CD14-positive monocyte (primary cell): ENCODE results near the gene CAMK1D. TPM values are rescaled to one million over a fixed set of nuclear protein-coding genes. Genes with fewer than 3 reads are reported as not detected.

ENCODE experiments used
- DNase-seq, 3 donors: peaks; one replicate each; pipeline ENCODE4 v3.0.0-alpha.2; 2011 to 2022
- H2AFZ ChIP-seq: 2 replicates; pipeline ENCODE4 v1.6.0; 2012; ENCODE audit warnings: mild to moderate bottlenecking, low read depth, low read length, inconsistent platforms; ENCODE audit not compliant: insufficient read depth, poor library complexity, severe bottlenecking
- H3K27ac ChIP-seq, 2 donors: 1 replicate in 1 of 2; 2 replicates in 1 of 2; pipeline ENCODE4 v1.5.1; 2012 to 2013; ENCODE audit warnings: low read length in 2 of 2, control low read depth in 1 of 2, inconsistent platforms in 1 of 2, low read depth in 1 of 2, mild to moderate bottlenecking in 1 of 2
- H3K27me3 ChIP-seq, 2 donors: one replicate each; pipeline versions ENCODE4 v1.6.0 to v1.6.1; 2011 to 2013; ENCODE audit warnings: low read length in 2 of 2; ENCODE audit not compliant: control insufficient read depth in 2 of 2, insufficient read depth in 2 of 2
- H3K36me3 ChIP-seq, 2 donors: replicated peaks in 1 of 2; 1 replicate in 1 of 2; 2 replicates in 1 of 2; pipeline versions ENCODE4 v1.5.1 to v1.6.1; 2012 to 2013; ENCODE audit warnings: low read length in 2 of 2, control low read depth in 1 of 2, inconsistent platforms in 1 of 2, mild to moderate bottlenecking in 1 of 2; ENCODE audit not compliant: insufficient read depth in 2 of 2, control insufficient read depth in 1 of 2
- H3K4me1 ChIP-seq, 2 donors: 1 replicate in 1 of 2; 2 replicates in 1 of 2; pipeline versions ENCODE4 v1.5.1 to v1.6.1; 2012 to 2013; ENCODE audit warnings: low read length in 2 of 2, control low read depth in 1 of 2, inconsistent platforms in 1 of 2, mild to moderate bottlenecking in 1 of 2, moderate library complexity in 1 of 2; ENCODE audit not compliant: insufficient read depth in 2 of 2, control insufficient read depth in 1 of 2
- H3K4me2 ChIP-seq: replicated peaks from 2 replicates; pipeline ENCODE3; 2012; ENCODE audit warnings: low read length, moderate library complexity, mild to moderate bottlenecking; ENCODE audit not compliant: poor library complexity, severe bottlenecking; ENCODE audit errors: extremely low read depth
- H3K4me3 ChIP-seq, 3 experiments: fragments of 200-600 bp in 1 of 3; sonication (generic) in 1 of 3; replicated peaks in 1 of 3; 1 replicate in 2 of 3; 2 replicates in 1 of 3; pipeline ENCODE4 v1.5.1; 2011 to 2013; ENCODE audit warnings: low read length in 3 of 3, mild to moderate bottlenecking in 3 of 3, control low read depth in 2 of 3, low read depth in 2 of 3, inconsistent platforms in 1 of 3, moderate library complexity in 1 of 3
- H3K79me2 ChIP-seq: 2 replicates; pipeline ENCODE4 v1.6.0; 2012; ENCODE audit warnings: mild to moderate bottlenecking, control low read depth, inconsistent platforms, low read length, moderate library complexity; ENCODE audit not compliant: insufficient read depth
- H3K9ac ChIP-seq: 2 replicates; pipeline ENCODE4 v1.6.0; 2017; ENCODE audit warnings: low read length, mild to moderate bottlenecking; ENCODE audit not compliant: insufficient read depth, poor library complexity, severe bottlenecking
- H3K9me3 ChIP-seq, 2 donors: replicated peaks in 1 of 2; 1 replicate in 1 of 2; 2 replicates in 1 of 2; pipeline versions ENCODE4 v1.5.1 to v1.6.1; 2012 to 2013; ENCODE audit warnings: low read length in 2 of 2, control low read depth in 1 of 2; ENCODE audit not compliant: control insufficient read depth in 1 of 2, insufficient read depth in 1 of 2
- H4K20me1 ChIP-seq: 2 replicates; pipeline ENCODE4 v1.6.0; 2012; ENCODE audit warnings: mild to moderate bottlenecking, low read length, control low read depth, moderate library complexity; ENCODE audit not compliant: insufficient read depth
- H3K27ac Mint-ChIP-seq, 7 donors: one replicate each; pipeline ENCODE4 v1.8.0; 2020; ENCODE audit warnings: mild to moderate bottlenecking in 7 of 7, mixed read lengths in 7 of 7, moderate library complexity in 6 of 7, inconsistent platforms in 2 of 7
- H3K27me3 Mint-ChIP-seq, 3 donors: one replicate each; pipeline ENCODE4 v1.8.0; 2021 to 2022; ENCODE audit warnings: low read depth in 3 of 3, mild to moderate bottlenecking in 3 of 3, mixed read lengths in 3 of 3, moderate library complexity in 3 of 3, inconsistent platforms in 1 of 3
- H3K36me3 Mint-ChIP-seq, 2 donors: one replicate each; pipeline ENCODE4 v1.8.0; 2020; ENCODE audit warnings: mixed read lengths in 2 of 2, inconsistent platforms in 1 of 2, mild to moderate bottlenecking in 1 of 2
- H3K4me1 Mint-ChIP-seq: one replicate; pipeline ENCODE4 v1.8.0; 2020; ENCODE audit warnings: mild to moderate bottlenecking, mixed read lengths
- H3K4me3 Mint-ChIP-seq, 2 donors: one replicate each; pipeline ENCODE4 v1.8.0; 2020; ENCODE audit warnings: mild to moderate bottlenecking in 2 of 2, mixed read lengths in 2 of 2, moderate library complexity in 1 of 2
- H3K9me3 Mint-ChIP-seq, 7 donors: one replicate each; pipeline ENCODE4 v1.8.0; 2020 to 2022; ENCODE audit warnings: mixed read lengths in 7 of 7, mild to moderate bottlenecking in 6 of 7, moderate library complexity in 6 of 7, inconsistent platforms in 2 of 7
- WGBS: methylation state at CpG from one replicate; pipeline ENCODE4 v1.1.5; 2013; ENCODE audit warnings: missing lambda C conversion rate; ENCODE audit not compliant: insufficient coverage; 5-methylcytosine and 5-hydroxymethylcytosine counted together
- intact Hi-C, 2 donors: fragments of 100-400 bp; cut with micrococcal nuclease; formaldehyde crosslinking; loops; one replicate each; pipeline versions ENCODE4 v1.15.0 to v1.15.1; 2023
- polyA plus RNA-seq, 3 donors: library from polyadenylated mRNA; depleted of rRNA in 1 of 3; unstranded in 2 of 3; stranded (reverse) in 1 of 3; fragments of 300-500 nt in 2 of 3; fragments of >200 nt in 1 of 3; fragmentation: Illumina TruSeq in 2 of 3; gene quantifications; 1 replicate in 2 of 3; 2 replicates in 1 of 3; pipeline ENCODE4 v1.2.3, GENCODE V29; 2012 to 2021
- TF ChIP-seq, protein P1 (sequence below): fragments of 200-600 bp; IDR thresholded peaks from one replicate; pipeline ENCODE4 v1.8.0; 2022; ENCODE audit warnings: antibody characterized with exemption, mild to moderate bottlenecking

CAMK1D gene
- polyA plus RNA-seq, 3 donors = 6.7 to 11.8 (median 7.1) TPM

DNA sequence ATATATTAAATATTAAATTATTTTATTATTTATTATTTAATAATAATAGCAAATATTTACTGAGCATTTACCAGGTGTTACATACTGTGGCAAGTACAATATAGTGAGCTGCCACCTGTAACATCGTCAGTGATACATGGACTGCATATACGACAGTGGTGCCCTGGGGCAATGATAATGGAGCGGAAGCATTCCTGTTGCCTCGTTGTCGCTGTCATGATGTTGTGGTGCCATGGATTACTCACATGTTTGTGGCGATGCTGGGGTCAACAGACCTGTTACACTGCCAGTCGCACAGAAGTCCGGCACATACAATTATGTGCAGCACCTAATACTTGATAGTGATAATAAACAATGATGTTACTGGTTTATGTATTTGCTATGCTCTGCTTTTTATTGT, 20.6 kb downstream of the CAMK1D start:
- H3K9ac ChIP-seq = no peak overlapping the region
- H4K20me1 ChIP-seq = peaks cover 60% of the 10 kb centered on the region
- Mint-ChIP-seq H3K27me3 (peaks cover 2 to 5% (median 4%) of the 10 kb centered on the region in 3 donors), H3K4me1 (peaks cover 14% of the 10 kb centered on the region), H3K36me3 (peaks cover 0 to 2% of the 10 kb centered on the region in 2 donors), H3K4me3 (no peak overlapping the region), H3K27ac (no peak overlapping the region), H3K9me3 (peaks cover 0 to 2% (median 0%) of the 10 kb centered on the region in 7 donors)
- no peak for DNase-seq
- no peaks in the 10 kb centered on the region for H3K9me3 ChIP-seq
- no peak overlapping the region for H3K4me2 ChIP-seq
- H3K27me3 ChIP-seq = no peaks in the 10 kb centered on the region
- H3K79me2 ChIP-seq = no peaks in the 10 kb centered on the region
- intact Hi-C loops = no loop called here
- TF ChIP-seq, protein P1, sequence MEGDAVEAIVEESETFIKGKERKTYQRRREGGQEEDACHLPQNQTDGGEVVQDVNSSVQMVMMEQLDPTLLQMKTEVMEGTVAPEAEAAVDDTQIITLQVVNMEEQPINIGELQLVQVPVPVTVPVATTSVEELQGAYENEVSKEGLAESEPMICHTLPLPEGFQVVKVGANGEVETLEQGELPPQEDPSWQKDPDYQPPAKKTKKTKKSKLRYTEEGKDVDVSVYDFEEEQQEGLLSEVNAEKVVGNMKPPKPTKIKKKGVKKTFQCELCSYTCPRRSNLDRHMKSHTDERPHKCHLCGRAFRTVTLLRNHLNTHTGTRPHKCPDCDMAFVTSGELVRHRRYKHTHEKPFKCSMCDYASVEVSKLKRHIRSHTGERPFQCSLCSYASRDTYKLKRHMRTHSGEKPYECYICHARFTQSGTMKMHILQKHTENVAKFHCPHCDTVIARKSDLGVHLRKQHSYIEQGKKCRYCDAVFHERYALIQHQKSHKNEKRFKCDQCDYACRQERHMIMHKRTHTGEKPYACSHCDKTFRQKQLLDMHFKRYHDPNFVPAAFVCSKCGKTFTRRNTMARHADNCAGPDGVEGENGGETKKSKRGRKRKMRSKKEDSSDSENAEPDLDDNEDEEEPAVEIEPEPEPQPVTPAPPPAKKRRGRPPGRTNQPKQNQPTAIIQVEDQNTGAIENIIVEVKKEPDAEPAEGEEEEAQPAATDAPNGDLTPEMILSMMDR = no peak
- no peak overlapping the region for H3K27ac ChIP-seq
- WGBS = 90% methylated on average over 5 of the region's 8 CpGs
- H3K4me3 ChIP-seq = no peak overlapping the region
- H3K4me1 ChIP-seq = peaks cover 3 to 5% of the 10 kb centered on the region in 2 donors
- H2AFZ ChIP-seq = no peak overlapping the region
- no peaks in the 10 kb centered on the region for H3K36me3 ChIP-seq

DNA sequence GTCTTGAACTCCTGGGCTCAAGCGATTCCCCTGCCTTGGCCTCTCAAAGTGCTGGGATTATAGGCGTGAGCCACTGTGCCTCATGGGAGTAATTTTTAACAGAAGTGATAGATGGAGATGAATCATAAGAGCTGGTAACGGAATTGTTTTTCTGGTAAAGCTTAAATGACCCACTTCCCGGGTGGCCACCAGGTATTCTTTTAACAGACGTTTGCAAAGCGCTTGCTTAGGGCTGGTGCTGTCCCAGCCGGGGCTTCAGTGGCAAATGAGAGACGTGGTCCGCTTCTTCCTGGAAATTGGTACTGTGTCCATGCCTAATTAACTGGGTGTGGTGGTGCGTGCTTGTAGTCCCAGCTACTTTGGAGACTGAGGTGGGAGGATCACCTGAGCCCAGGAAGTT, 23.5 kb downstream of the CAMK1D start:
- Histone ChIP-seq H3K27ac (no peak overlapping the region), H3K4me2 (no peak overlapping the region), H3K9ac (no peak overlapping the region), H3K36me3 (no peaks in the 10 kb centered on the region), H4K20me1 (peaks cover 64% of the 10 kb centered on the region), H3K4me1 (no peaks in the 10 kb centered on the region), H2AFZ (no peak overlapping the region), H3K79me2 (no peaks in the 10 kb centered on the region), H3K27me3 (no peaks in the 10 kb centered on the region), H3K9me3 (no peaks in the 10 kb centered on the region), H3K4me3 (no peak overlapping the region)
- Mint-ChIP-seq H3K27ac (no peak overlapping the region), H3K4me3 (no peak overlapping the region), H3K4me1 (peaks cover 10% of the 10 kb centered on the region), H3K27me3 (peaks cover 3 to 8% (median 5%) of the 10 kb centered on the region in 3 donors), H3K36me3 (peaks cover 0 to 2% of the 10 kb centered on the region in 2 donors), H3K9me3 (no peaks in the 10 kb centered on the region)
- 86% methylated on average over 10 of the region's 10 CpGs for WGBS
- DNase-seq = no peak
- TF ChIP-seq, protein P1 = no peak
- intact Hi-C loops = no loop called here
